Measurements from ENCODE around the gene PLEKHO1.

PLEKHO1 gene, protein sequence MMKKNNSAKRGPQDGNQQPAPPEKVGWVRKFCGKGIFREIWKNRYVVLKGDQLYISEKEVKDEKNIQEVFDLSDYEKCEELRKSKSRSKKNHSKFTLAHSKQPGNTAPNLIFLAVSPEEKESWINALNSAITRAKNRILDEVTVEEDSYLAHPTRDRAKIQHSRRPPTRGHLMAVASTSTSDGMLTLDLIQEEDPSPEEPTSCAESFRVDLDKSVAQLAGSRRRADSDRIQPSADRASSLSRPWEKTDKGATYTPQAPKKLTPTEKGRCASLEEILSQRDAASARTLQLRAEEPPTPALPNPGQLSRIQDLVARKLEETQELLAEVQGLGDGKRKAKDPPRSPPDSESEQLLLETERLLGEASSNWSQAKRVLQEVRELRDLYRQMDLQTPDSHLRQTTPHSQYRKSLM

DNA sequence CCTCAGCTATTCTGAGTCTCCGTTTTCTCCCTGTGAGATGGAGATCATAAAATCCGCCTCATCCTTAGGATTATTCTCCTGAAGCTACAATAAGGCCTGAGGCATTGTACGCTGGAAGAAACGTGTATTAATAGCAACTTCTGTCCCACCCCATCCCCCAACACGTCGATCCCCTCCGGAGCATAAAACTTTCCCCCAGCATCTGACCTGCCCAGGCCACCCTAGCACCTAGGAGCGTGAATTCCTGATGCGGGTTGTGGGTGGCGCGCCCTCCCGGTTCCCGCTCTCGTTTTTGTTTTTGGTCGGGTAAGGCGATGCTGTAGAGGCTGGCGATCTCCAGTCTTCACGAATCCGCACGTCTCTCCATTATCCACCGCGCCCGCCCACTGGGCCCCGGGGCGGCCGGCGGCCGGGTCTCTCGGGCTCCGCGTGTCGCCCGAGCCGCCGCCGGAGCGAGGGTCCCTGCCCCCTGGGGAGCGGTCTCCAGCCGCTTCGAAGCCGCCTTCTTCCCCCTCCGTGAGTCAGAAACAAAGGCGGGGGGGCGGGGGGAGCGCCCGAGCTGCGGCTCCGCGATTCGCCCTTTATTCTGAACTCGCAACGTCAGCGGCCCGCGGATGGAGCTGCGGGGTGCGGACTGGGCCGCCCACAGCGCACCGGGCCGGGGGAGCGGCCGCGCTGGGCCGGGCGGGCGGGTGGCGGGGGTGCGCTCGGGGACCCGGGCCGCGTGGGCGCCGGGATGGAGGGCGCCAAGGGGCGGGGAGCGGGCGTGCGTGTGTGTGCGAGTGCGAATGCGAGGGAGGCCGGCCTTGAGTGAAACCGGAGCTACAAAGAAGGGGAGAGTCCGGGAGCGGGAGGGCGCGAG, at the start of gene PLEKHO1:
PLEKHO1 (plus strand) TSS at position 646 of the 862 bp plus-strand sequence. CDS start 342 bp downstream, outside the sequence.
- TF ChIP-seq, protein P1, sequence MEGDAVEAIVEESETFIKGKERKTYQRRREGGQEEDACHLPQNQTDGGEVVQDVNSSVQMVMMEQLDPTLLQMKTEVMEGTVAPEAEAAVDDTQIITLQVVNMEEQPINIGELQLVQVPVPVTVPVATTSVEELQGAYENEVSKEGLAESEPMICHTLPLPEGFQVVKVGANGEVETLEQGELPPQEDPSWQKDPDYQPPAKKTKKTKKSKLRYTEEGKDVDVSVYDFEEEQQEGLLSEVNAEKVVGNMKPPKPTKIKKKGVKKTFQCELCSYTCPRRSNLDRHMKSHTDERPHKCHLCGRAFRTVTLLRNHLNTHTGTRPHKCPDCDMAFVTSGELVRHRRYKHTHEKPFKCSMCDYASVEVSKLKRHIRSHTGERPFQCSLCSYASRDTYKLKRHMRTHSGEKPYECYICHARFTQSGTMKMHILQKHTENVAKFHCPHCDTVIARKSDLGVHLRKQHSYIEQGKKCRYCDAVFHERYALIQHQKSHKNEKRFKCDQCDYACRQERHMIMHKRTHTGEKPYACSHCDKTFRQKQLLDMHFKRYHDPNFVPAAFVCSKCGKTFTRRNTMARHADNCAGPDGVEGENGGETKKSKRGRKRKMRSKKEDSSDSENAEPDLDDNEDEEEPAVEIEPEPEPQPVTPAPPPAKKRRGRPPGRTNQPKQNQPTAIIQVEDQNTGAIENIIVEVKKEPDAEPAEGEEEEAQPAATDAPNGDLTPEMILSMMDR (IDR thresholded peaks at IDR 0.05; ENCODE audit: insufficient read depth, missing control alignments): no peak
- DNase-seq (ENCODE audit: insufficient read length, low spot score): no peak
- no peak for FAIRE-seq

DNA sequence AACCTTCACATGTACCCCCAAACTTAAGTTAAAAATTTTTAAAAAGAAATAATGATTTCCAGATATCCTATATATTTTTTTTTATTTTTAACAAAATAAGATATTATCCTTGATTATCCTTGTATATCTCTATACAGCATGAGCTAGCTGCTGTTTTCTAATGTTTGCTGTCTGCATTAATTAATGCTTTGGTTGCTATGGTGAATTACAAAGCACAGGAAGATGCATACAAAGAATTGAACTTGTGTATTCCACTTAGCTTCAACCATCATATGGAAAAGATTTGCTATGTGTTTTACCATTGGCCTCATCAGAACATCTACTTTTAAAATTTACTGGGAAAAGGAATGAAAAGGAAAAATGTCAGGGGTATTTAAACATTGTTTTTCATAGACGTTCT, 46.7 kb upstream of the PLEKHO1 start:
- DNase-seq (ENCODE audit: insufficient read length, low spot score): no peak
- FAIRE-seq: no peak
- TF ChIP-seq, protein P1 (IDR thresholded peaks at IDR 0.05; ENCODE audit: insufficient read depth, missing control alignments): no peak

DNA sequence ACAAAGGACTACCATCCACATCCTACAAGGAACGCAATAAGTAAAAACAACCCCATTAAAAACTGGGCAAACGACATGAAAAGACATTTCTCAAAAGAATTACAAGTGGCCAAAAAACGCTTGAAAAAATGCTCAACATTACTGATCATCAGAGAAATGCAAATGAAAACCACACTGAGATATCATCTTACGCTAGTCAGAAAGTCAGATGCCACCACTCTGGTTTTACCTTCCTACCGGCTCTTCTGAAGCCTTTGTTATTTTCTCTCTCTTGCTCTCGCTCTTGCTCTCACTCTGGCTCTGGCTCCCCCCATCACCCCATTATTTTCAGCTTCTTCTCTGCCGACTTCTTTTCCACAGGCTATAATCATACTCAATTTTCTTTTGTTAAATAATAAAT, 43.4 kb upstream of the PLEKHO1 start:
- DNase-seq (ENCODE audit: insufficient read length, low spot score) (no peak), FAIRE-seq (no peak)
- TF ChIP-seq, protein P1 (IDR thresholded peaks at IDR 0.05; ENCODE audit: insufficient read depth, missing control alignments): no peak

DNA sequence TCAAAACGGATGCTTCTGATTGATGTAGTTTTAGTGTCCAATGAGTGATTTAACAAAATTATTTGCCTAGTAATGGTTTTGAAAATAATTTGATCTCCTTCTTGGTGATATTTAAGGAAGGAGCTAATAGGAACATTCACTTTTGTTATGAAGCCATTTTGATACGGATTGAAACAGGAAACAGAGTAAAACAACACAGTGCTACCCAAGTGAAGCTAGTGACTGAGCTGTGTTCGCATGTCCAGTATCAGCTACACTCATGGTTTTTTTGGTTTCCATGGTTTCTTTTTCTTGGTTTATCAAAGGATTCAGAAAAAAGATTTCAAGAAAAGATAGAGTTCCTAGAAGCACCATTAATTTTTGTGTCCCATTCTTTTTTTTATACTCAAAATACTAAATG, 40.1 kb upstream of the PLEKHO1 start:
- FAIRE-seq (peak; percentile 58), DNase-seq (ENCODE audit: insufficient read length, low spot score) (no peak)
- TF ChIP-seq, protein P1 (IDR thresholded peaks at IDR 0.05; ENCODE audit: insufficient read depth, missing control alignments): no peak

DNA sequence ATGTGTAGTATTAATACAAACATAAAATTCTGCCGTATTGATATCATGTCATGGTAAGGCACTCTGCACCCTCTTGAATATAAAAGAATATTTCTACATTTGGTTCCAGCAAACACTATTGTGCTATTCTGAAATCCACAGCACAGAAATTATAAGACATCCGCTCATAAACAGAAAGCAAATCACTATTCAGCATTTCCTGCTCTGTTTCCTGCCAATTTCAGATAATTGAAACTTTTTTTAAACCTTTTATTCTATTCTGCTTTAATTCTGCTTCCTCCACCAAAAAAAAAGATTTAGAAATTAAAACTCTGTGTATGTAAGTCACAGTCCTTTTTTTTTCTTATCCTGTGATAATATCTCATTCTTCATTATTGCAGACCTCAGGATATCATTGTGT, 39.6 kb upstream of the PLEKHO1 start:
- TF ChIP-seq, protein P1 (IDR thresholded peaks at IDR 0.05; ENCODE audit: insufficient read depth, missing control alignments): no peak
- FAIRE-seq (no peak), DNase-seq (ENCODE audit: insufficient read length, low spot score) (no peak)

DNA sequence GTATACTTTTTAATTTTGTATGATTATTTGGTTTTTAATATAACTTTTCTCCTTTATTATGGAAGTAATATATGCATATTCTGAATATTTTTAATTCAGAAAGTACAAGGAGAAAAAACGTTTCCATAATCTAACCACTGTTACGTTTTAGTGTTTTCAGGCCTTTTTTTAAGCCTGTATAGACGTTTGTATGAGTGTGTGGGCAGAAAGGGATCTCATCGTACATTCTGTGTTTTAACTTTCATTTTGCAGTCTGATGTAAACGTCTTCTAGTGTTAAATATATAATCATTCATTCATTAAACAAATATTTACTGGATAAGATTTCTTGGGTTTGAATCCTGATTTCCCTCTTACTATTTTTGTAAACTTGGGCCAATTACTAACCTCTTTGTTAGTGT, 38.0 kb upstream of the PLEKHO1 start:
- TF ChIP-seq, protein P1 (IDR thresholded peaks at IDR 0.05; ENCODE audit: insufficient read depth, missing control alignments): no peak
- no peak for FAIRE-seq

More for the DNA sequence above, 38.0 kb upstream of the PLEKHO1 start:
- no peak for DNase-seq (ENCODE audit: insufficient read length, low spot score)

Measured in D721Med (cell line).